ENCODE measurements around the gene ANAPC10. TPM values are rescaled to one million over a fixed set of nuclear protein-coding genes. Genes with fewer than 3 reads are reported as not detected.

Gene ANAPC10
- total RNA-seq, 1 donor: 41.5 TPM

DNA sequence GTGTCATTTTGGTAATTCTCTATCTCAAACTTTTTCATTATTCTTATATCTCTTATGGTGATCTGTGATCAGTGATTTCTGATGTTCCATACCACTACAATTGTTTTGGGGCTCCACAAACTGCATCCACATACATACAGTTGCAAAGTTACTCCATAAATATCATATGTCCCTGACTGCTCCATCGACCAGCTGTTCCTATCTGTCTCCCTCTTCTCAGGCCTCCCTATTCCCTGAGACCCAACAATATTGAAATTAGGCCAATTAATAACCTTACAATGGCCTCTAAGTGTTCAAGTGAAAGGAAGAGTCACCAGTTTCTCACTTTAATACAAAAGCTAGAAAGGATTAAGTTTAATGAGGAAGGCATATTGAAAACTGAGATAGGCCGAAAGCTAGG lies 108.7 kb downstream of the ANAPC10 start:
- no peak overlapping the region for H3K4me3 ChIP-seq (ENCODE audit: low read depth, low read length)
- DNase-seq (ENCODE audit: low read depth): no peak
- TF ChIP-seq, protein P1, sequence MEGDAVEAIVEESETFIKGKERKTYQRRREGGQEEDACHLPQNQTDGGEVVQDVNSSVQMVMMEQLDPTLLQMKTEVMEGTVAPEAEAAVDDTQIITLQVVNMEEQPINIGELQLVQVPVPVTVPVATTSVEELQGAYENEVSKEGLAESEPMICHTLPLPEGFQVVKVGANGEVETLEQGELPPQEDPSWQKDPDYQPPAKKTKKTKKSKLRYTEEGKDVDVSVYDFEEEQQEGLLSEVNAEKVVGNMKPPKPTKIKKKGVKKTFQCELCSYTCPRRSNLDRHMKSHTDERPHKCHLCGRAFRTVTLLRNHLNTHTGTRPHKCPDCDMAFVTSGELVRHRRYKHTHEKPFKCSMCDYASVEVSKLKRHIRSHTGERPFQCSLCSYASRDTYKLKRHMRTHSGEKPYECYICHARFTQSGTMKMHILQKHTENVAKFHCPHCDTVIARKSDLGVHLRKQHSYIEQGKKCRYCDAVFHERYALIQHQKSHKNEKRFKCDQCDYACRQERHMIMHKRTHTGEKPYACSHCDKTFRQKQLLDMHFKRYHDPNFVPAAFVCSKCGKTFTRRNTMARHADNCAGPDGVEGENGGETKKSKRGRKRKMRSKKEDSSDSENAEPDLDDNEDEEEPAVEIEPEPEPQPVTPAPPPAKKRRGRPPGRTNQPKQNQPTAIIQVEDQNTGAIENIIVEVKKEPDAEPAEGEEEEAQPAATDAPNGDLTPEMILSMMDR (IDR thresholded peaks at IDR 0.05; ENCODE audit: insufficient read depth, low read depth, low read length): no peak

DNA sequence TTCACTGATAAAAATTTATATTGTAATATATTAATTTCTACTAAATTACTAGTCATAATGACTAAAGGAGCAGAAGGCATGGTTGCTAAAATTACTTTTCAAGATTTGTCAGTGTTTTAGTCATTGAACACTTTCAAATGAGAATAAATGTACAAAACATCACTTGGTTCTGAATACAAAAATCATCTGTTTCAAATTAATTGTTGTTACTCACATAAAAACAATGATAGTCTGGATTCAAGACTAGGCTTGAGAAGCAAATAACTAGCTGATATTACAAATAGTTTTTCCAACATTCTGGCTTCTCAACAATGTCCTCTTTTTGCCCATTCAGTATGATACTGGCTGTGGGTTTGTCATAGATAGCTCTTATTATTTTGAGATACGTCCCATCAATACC lies 112.5 kb downstream of the ANAPC10 start:
- DNase-seq (ENCODE audit: low read depth): no peak
- TF ChIP-seq, protein P1 (IDR thresholded peaks at IDR 0.05; ENCODE audit: insufficient read depth, low read depth, low read length): no peak
- H3K4me3 ChIP-seq (ENCODE audit: low read depth, low read length): no peak overlapping the region

DNA sequence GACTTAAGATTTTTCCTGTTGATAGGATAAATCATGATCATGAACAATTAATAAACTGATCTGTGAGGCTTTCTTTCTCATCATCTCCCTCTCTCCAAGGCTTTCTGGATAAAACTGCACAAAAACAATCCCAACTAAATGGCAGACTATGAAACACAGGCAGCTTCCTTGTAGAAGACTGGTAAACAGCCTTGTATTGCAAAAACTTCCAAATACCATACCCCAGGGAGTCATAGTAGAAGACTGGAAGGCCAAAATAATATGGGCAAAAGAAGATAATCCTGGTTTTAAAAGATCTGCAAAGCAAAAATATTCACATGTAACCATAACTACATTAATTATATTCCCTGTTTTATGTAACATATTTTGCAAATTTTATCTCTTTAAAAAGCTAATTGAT lies 113.0 kb downstream of the ANAPC10 start:
- DNase-seq (ENCODE audit: low read depth): no peak
- no peak overlapping the region for H3K4me3 ChIP-seq (ENCODE audit: low read depth, low read length)

DNA sequence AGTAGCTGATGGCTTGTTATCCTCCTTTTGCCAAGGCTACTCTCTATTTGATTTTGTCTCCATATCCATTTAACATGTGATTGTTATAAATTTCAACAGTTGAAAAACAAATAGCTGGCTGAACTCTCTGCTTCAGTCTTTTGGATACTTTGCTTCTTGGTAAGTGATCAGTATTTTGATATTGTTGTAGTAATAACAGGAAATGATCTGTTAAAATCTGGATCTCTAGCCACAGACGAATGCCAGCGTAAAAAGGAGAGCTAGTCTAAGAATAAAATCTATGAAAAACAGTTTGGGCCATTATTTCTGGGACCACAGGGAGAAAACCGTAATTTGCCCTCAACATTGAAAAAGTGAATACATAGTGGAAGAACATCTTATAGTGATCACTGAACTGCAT lies 113.8 kb downstream of the ANAPC10 start:
- TF ChIP-seq, protein P1 (IDR thresholded peaks at IDR 0.05; ENCODE audit: insufficient read depth, low read depth, low read length): no peak
- H3K4me3 ChIP-seq (ENCODE audit: low read depth, low read length): no peak overlapping the region
- no peak for DNase-seq (ENCODE audit: low read depth)

More for the DNA sequence above, 113.0 kb downstream of the ANAPC10 start:
- TF ChIP-seq, protein P1 (IDR thresholded peaks at IDR 0.05; ENCODE audit: insufficient read depth, low read depth, low read length): no peak

DNA sequence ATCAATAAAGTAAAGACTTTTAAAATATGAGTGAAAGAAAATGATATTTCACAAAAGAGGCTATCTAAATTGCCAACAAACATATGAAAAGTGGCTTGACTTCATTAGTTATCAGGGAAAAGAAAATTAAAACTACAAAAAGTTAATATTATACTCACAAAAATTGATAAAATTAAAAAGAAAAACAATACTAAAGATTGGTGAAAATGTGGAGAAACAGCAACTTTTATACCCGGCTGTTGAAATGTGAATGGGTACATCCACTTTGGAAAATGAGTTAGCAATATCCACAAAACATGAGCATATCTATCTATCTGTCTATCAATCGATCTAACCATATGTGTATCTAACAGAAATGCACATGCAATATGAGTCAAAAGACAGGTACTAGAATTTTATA lies 122.3 kb downstream of the ANAPC10 start:
- H3K4me3 ChIP-seq (ENCODE audit: low read depth, low read length): no peak overlapping the region
- TF ChIP-seq, protein P1 (IDR thresholded peaks at IDR 0.05; ENCODE audit: insufficient read depth, low read depth, low read length): no peak
- no peak for DNase-seq (ENCODE audit: low read depth)

DNA sequence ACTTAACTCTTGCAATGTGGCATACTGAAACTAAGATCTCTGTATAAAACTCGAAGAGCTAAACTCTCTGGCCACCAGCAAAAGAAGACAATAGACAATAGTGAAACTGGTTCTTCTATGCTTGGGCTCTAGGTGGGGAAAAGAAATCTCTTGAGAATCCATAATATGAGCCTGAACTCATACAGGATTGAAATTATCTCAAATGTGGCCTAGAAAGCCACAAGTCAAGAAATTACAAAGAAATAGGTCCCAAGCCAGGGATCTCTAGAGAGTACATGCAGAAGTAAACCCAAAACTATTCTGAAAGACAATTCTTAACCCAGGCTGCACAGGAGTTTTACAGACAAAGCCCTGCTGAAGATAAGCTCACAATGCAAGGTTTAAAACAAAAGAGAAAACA lies 127.4 kb downstream of the ANAPC10 start:
- H3K4me3 ChIP-seq (ENCODE audit: low read depth, low read length): no peak overlapping the region
- TF ChIP-seq, protein P1 (IDR thresholded peaks at IDR 0.05; ENCODE audit: insufficient read depth, low read depth, low read length): no peak
- DNase-seq (ENCODE audit: low read depth): no peak

DNA sequence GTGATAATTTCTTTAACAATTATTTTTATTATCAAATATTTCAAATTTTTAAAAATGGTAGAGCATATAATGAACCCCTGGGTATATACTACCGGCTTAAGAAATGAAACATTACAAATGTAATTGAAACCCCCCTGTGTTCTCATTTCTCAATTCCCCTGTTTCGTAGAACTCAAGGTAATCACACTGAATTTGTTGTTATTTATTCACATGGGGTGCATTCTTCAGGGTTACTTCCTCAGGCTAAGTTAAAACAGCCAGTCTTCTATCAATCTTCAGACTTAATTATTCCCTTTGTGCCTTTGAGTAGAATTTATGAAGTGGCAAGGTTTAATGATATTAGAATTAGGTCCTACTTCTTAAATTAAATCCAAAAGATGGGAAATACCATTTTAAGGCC lies 128.2 kb downstream of the ANAPC10 start:
- TF ChIP-seq, protein P1 (IDR thresholded peaks at IDR 0.05; ENCODE audit: insufficient read depth, low read depth, low read length): no peak
- no peak for DNase-seq (ENCODE audit: low read depth)
- no peak overlapping the region for H3K4me3 ChIP-seq (ENCODE audit: low read depth, low read length)

Measured in fibroblast of villous mesenchyme (primary cell).